DND-41 (cell line): ENCODE measurements around the gene PTPRA.

Experiments
- EZH2 ChIP-seq: IDR thresholded peaks from 3 replicates; pipeline ENCODE4 v1.6.1; 2012; ENCODE audit warnings: borderline replicate concordance, low read depth, mild to moderate bottlenecking, moderate library complexity, low read length, inconsistent platforms; ENCODE audit not compliant: severe bottlenecking
- TF ChIP-seq, protein P1 (sequence below): IDR thresholded peaks from 2 replicates; pipeline ENCODE4 v1.5.1; 2012; ENCODE audit warnings: borderline replicate concordance, low read length, moderate library complexity, mild to moderate bottlenecking; ENCODE audit not compliant: poor library complexity, severe bottlenecking; ENCODE audit errors: extremely low read depth

DNA sequence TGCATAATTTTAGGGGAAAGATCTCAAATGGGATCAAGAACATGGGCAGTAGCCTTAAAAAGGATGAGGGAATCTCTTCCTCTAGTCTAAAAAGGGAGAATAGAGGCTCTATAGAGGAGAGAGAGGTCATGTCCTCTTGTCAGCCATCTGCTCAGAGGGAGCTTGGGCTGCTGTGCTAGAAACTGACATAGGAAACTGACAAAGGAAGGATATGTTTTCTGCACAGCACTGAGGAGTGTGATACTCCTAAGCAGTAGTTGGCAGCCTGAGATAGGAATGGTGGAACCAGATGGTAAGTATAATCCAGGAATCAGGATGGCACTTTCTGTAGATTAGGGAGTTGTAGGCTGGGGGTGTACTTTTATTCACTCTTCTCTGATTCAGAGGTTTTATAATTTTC, 59.2 kb downstream of the PTPRA start:
- TF ChIP-seq, protein P1, sequence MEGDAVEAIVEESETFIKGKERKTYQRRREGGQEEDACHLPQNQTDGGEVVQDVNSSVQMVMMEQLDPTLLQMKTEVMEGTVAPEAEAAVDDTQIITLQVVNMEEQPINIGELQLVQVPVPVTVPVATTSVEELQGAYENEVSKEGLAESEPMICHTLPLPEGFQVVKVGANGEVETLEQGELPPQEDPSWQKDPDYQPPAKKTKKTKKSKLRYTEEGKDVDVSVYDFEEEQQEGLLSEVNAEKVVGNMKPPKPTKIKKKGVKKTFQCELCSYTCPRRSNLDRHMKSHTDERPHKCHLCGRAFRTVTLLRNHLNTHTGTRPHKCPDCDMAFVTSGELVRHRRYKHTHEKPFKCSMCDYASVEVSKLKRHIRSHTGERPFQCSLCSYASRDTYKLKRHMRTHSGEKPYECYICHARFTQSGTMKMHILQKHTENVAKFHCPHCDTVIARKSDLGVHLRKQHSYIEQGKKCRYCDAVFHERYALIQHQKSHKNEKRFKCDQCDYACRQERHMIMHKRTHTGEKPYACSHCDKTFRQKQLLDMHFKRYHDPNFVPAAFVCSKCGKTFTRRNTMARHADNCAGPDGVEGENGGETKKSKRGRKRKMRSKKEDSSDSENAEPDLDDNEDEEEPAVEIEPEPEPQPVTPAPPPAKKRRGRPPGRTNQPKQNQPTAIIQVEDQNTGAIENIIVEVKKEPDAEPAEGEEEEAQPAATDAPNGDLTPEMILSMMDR: no peak
- TF ChIP-seq EZH2: no peak
